SW 1271 (cell line): ENCODE data around the gene GOLGA6A.
"Not testable (repeated sequence)": the region's sequence is repeated elsewhere in the genome, so short reads cannot be mapped to it uniquely, and the experiment has no call there.

Experiments
- DNase-seq, 2 experiments: peaks; one replicate each; lab custom pipeline; 2025; lab: John Stamatoyannopoulos, UW

GOLGA6A gene

DNA sequence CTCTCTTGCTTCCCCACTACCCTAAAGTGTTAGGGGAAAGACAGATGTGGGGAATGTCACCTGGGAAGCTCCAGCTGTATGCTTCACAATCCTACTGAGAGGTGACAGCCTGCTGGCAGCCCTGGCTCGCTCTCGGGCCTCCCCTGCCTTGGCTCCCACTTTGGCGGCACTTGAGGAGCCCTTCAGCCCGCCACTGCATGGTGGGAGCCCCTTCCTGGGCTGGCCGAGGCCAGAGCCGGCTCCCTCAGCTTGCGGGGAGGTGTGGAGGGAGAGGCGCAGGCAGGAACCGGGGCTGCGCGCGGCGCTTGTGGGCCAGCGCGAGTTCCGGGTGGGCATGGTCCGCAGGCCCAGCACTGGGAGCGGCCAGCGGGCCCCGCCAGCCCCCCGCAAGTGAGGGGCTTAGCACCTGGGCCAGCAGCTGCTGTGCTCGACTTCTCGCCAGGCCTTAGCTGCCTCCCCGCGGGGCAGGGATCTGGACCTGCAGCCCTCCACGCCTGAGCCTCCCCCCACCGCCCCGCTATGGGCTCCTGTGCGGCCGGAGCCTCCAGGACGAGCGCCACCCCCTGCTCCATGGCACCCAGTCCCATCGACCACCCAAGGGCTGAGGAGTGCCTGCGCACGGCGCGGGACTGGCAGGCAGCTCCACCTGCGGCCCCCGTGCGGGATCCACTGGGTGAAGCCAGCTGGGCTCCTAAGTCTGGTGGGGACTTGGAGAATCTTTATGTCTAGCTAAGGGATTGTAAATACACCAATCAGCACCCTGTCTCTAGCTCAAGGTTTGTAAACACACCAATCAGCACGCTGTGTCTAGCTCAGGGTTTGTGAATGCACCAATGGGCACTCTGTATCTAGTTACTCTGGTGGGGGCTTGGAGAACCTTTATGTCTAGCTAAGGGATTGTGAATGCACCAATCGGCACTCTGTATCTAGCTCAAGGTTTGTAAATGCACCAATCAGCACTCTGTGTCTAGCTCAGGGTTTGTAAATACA is 29.8 kb downstream of the GOLGA6A start:
- DNase-seq, result not testable (repeated sequence)

DNA sequence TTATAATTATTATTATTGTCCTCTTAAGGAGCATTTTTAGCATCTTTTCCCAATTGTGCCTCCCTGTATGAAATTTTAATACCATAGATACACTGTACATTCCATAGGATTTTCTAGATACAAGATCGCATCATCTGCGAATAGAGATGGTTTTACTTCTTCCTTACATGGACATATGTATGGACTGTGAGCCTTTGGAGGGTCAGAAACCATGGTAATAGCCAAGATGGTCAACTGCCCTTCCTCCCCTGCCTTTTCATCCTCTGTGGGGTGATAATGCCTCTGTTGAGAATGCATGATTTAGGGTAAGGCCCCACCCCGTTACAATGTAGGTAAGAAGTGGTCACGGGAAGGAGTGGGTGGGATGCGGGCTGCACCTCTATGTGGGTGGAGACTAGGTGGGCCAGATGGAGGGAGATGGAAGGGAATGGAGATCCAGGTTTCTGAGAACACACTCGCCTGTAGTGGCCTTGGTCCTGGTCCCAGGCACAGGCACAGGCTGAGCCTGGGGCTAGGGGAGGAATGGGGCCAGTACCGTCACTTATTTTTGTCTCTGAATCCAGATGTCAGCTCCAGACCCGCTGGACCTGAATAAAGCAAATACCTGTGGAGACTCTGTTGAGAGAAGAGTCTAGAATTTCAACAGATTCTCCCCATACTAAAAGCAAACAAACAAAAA is 31.7 kb downstream of the GOLGA6A start:
- no peak for DNase-seq

DNA sequence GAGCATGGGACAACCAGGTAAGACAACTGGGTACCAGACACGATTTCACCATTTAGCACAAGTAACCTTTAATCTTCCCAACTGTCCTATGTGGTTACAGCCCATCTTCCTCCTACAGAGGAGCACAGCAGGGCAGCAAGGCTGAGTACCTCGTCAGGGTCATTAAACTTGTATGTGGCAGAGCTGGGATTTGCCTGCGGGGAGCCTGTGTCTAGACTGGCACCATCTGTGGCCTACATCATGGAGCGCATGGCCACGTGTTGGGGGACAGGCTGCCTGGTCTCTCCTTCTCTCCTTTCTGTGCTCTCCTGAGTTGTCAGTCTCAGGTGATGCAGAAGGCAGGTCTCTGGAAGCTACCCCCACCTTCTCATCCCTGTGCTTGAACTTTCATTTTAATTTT is 32.2 kb downstream of the GOLGA6A start:
- DNase-seq, result no peak

DNA sequence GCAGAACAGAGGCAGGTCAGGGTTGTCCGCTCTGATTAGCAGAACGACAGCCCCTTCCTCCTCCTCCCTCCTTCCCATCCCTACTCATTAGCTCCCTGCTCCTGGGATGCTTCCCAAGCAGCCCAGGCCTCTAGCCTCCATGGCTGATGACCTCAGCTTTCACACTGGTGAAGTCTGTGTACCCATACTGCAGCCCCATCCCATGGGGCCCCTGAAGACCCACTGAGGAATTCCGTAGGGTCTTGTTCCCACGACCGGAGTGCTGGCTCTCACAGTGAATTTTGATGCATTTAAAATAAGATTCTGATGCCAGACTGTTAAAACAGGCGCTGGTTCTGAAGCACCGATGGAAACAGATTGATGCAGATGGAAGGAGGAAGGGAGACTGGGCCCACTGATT is 36.1 kb downstream of the GOLGA6A start:
- DNase-seq, result no peak

DNA sequence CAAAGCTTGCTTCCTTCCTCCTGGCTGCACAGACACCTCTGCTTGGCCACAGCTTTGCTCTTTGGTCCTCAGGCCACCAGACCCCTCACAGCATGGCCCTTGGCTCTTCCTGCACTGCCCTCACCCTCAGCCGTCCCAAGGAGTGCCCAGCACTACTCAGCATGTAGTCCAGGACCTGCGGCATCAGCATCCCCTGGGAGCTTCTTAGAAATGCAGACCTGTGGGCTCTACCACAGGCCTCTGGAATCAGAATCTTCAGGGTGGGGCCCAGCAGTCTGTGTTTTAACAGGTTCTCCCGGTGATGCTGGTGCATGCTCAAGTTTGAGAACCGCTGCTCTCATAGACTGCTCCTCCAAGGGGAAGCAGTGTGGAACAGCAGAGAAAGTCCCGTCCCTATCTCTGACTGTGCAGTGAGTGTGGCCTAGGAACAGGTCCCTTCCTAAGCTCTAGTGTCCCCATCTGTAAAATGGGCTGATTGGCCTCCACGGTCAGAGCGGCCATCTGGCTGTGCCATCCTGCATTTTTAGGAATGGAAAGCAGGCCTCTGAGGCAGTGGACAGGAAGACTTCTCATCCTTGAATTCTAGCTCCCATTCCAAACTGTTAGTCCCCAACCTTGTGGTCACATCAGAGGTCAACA is 36.6 kb downstream of the GOLGA6A start:
- no peak for DNase-seq

DNA sequence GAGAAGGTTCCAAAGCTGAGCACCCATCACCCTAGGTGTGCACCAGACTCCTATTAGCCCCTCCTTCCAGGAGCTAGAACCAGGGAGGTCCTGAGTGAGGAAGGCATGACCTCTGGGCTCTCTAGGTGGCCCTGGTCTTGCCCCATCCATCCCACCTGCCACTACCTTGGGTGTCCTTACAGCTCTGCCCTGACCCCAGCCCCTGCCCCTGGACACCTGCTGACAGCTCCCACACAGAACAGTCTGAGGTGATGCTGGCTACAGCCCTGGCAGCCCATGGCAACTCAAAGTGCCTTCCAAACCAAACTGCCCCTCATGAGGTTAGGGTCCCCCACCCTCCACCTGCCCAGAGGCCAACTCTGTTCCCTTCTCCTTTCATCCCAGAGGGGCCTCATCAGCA is 37.2 kb downstream of the GOLGA6A start:
- DNase-seq, result no peak

DNA sequence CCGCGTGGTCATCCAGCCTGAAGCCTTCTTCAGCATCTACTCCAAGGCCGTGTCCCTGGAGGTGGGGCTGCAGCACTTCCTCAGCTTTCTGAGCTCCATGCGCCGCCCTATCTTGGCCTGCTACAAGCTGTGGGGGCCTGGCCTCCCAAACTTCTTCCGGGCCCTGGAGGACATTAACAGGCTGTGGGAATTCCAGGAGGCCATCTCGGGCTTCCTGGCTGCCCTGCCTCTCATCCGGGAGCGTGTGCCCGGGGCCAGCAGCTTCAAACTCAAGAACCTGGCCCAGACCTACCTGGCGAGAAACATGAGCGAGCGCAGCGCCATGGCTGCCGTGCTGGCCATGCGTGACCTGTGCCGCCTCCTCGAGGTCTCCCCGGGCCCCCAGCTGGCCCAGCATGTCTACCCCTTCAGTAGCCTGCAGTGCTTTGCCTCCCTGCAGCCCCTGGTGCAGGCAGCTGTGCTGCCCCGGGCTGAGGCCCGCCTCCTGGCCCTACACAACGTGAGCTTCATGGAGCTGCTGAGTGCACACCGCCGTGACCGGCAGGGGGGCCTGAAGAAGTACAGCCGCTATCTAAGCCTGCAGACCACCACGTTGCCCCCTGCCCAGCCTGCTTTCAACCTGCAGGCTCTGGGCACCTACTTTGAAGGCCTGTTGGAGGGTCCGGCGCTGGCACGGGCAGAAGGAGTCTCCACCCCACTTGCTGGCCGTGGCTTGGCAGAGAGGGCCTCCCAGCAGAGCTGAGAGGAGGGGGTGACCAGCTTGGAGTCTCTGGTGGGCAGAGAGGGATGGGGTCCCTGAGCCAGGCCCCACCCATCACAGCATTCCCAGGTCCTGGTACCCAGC is 37.9 kb downstream of the GOLGA6A start:
- DNase-seq, result no peak

DNA sequence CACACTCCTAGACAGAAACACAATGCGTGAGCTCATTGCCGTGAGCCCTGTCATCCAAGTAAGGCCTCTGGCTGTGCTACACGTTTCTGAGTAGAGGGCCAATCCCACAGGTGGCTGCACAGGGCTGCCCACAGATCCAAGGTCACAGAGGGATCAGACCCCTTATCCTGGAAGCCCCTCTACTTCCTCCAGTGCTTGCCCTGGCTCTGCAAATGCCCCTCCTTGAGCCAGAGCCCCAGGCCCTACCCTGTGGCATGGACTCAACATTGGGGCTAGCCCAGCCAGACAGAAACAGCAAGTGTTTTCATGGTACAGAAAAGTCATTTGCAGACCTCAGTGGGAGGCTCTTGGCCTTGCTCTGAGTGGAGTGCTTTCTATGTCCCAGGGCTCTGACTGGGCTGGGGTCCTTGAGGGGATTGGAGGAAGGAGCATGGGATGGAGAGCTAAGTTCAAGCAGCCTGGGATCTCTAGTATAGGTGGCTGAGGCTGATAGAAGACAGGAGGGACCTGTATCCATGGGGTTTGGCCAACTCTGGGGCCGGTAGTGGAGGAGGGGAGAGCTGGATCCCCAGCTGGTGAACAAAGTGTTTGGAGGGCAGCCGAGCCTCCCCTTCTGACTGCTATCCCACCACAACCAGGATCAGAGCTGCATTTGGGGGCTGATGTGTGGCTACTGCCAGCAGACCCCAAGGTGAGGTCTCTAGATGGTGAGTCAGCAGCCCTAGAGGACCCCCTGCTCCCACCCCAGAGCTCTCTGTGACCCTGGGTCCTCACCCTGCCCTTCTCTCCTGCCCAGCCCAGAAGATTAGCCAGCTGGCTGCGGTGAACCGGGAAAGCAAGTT is 38.7 kb downstream of the GOLGA6A start:
- DNase-seq, result no peak

DNA sequence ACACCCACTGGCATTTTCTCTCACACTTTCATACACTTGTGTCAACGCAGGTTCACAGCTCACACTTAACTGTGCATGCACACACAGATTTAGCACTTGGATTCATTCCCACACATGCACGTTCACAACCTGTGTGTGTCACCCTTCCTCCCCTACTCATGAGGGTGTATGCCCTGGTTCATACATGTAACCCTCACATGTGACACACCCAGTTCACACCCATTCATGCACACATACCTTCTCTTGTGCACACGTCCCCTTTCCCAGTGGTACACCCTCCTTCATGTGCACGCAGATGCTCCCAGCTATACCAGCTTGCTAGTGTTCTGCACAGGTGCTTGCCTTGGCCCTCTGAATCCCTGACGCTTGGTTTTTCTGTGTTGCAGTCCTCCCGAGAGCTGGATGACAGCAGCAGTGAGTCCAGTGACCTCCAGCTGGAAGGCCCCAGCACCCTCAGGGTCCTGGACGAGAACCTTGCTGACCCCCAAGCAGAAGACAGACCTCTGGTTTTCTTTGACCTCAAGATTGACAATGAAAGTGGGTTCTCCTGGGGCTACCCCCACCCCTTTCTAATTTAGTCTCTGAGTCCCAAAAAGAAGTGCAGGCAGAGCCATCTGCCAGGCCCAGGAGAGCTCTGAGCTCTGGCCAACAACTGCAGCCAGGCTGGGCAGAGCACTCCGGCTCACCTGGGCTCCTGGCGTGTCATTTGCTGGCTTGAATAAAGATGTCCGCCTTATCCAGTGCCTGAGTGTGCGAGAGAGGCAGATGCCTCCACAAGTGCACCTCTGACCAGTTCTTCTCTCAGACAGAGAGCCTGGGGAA is 39.5 kb downstream of the GOLGA6A start:
- DNase-seq, result no peak

DNA sequence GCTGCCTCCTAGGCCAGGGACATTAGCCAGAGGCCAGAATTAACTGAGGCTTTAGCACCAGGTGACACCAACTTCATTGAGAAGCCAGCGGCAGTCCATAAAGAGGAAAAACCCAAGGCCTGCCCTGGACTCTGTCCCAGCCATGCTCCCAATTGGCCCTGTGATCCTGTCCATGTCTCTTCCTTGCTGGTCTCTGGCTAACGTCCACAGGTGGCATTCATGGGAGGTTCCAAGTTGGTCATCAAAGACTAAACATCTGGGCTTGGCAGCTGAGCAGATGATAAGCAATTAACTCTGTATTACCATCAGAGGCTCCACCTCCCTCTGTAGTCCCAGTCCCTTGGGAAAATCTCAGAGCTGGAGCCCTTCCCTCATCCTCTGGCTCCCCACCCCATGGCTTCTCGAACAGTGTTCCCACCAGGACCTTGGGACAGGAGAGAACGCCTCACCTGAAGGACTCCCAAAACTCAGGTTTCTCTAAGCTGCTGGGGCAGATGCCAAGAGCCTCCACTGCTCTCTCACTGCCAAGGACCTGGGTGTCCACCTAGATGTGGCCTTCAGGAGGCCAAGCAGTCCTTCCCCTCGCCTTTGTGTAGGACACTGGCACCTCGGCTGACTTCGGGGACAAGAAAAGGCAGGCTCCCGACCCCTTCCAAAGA is 40.4 kb downstream of the GOLGA6A start:
- no peak for DNase-seq

DNA sequence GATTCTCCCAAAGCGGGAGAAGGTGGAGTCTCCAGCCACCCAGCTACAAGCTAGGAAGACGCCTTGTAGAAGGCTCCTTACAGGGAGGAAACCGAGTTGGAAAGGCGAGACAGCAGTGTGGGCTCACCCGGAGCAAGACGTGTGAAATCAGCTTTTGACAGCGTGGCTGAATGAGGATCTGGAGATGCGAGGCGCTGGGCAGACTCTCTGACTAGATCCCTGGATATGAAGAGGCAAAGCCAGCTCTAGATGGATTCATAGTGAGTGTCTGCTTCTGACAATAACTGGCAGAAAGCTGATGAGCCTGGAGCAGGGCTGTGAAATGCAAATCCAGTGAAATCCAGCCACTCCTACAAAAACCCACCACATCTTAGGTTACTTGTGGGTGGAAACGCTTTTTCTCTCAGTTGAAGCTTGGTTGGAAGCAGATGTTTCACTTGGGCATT is 41.0 kb downstream of the GOLGA6A start:
- no peak for DNase-seq

DNA sequence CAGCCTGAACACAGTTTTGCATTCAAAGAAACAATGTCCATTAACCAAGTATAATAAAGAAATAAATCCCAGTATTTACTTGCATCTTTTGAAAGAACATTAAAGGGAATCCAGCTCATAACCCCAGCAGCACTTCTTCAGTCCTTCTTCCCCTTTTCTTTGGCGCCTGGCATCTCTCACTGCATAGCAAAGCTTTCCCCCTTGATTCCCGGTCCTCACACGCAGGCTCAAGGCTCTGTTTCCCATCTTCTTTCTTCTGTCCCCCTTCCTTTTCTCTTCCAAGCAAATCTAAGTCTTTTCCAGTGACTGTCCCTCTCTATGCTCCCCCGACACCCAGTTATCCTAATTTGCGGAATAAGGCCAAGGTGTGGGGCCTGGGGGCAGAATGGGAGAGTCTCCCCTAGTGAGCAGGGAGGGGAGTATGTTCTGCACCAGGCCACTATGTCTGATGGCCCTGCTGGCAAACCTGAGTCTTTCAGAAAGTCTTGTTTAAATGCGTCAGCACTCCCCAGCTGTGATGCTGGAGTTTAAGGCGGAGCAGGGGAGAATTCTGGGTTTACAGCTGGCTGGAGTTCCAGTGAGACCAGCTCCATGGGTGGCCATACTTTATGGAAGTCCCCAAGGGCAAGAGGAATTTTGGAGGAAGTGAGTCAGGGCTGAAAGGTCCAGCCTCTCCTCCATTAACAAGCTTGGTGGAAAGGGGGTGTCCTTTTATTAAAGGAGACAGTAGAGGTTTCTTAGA is 42.1 kb downstream of the GOLGA6A start:
- DNase-seq, result peak in 1 of 2 experiments; percentile 35

DNA sequence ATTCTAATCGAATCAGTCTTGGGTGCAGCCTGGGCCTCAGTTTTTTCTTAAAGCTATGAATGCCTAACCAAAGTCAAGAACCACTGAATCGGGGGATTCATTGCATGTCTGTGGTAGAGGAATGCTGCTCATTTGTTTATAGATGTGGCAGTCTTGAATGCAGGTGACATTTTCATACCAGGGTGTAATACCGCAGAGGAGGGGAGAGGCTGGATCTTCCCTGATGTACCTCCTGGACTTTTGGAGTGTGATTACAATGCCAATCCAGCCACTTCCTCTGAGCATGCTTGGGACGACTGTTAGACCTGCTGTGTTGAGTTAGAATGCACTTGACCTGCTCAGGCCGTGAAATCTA is 42.7 kb downstream of the GOLGA6A start:
- no peak for DNase-seq

DNA sequence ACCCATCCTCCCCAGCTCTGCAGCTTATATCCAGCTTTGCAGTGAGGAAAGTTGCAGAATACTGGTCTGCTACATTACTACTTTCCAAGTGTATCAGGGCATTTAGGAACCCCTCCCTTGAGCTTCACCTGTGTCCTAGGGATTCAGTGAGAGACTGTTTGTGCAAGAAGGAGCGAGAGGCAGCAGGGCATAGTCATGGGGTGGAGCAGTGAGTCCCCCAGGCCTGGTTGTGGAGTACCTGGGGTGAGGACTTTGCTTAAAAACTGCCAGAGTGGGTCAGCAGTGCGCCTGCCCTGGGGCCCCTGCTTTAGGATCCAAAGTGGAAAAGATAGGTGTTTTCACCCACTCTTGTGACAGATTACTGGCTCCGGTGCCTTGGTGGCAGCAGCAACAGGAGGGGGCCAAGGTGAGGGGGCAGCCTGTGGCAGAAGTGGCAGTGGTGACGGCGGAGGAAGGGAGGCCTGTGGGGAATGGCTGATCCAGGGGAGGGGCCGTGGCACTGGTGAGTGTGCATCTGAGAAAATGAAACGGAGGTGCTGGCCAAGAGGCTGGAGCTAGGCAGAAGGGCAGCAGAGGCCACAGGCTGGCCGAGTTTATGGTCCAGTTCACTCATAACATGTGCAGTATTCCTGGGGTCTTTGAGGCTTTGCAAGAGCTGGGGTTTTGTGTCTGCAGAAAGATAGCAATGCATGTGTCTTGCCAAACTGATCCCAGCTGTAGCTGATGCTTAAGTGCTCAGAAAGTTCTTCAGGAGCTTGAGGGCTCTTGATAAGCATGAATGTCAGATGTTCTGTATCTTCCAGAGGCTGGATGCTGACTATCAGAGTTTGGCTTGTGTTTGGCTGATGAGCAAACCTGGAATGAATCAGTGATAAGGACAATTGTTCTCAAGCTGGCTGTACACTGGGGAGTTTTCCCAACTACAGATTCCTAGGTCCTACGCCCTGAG is 43.4 kb downstream of the GOLGA6A start:
- DNase-seq, result no peak

DNA sequence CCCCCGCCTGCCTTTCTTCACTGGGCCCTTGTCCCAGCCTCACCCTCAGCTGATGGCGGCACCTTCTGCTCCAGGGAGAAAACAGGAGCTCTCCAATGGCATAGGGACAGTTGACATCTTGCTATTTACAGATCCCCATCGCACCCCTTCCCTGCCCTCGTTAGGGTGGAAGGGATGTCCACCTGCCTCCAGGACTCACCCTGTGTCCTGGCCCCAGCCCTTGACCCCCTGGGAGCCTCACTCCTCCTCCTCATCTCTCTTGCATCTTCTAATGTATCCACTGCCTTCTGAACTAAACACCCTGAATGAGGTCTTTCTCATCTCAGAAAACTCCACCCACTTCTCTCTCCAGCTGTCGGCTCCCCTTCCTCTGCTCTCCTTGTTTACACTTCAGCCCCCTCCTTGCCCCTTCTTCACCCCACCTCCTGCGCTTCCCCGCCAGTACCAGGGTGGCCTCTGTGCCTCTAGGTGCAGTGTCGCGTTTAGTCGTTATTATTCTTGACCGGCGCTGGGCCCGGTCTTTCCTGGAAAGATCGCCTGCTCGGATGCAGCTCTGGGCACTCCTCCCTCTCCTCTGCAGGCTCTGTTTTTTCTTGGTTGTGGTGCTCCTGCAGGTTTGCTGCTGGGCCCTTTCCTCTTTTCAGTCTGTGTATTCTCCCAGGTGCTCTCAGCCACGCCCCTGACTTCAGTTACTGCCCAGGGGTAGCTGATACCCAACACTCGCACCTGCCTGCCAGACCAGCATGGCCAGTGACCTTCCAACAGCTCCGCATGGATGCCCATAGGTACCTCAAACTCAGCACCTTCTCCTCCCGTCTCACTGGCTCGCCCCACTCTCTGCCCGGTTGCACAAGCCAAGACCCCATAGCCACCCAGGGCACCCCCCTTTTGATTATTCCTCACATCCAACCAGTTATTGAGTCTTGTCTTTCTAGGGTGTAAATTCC is 44.9 kb downstream of the GOLGA6A start:
- DNase-seq, result no peak
